ENCODE data around the gene BLVRA. TPM values are rescaled to one million over a fixed set of nuclear protein-coding genes. Genes with fewer than 3 reads are reported as not detected.
"Not testable (repeated sequence)": the region's sequence is repeated elsewhere in the genome, so short reads cannot be mapped to it uniquely, and the experiment has no call there.

The BLVRA gene
- polyA plus RNA-seq, 3 donors: 71.9 to 238 (median 199) TPM

DNA sequence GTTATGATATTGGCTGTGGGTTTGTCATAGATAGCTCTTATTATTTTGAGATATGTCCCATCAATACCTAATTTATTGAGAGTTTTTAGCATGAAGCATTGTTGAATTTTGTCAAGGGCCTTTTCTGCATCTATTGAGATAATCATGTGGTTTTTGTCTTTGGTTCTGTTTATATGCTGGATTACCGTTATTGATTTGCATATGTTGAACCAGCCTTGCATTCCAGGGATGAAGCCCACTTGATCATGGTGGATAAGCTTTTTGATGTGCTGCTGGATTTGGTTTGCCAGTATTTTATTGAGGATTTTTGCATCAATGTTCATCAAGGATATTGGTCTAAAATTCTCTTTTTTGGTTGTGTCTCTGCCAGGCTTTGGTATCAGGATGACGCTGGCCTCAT lies 16.8 kb downstream of the BLVRA start:
- H4K20me1 ChIP-seq (ENCODE audit: insufficient read depth, low read length): peaks cover 13% of the 10 kb centered on the region
- peaks cover 3 to 10% (median 5%) of the 10 kb centered on the region in 7 donors for H3K9me3 Mint-ChIP-seq
- intact Hi-C loops (cut with micrococcal nuclease): not testable (repeated sequence)

DNA sequence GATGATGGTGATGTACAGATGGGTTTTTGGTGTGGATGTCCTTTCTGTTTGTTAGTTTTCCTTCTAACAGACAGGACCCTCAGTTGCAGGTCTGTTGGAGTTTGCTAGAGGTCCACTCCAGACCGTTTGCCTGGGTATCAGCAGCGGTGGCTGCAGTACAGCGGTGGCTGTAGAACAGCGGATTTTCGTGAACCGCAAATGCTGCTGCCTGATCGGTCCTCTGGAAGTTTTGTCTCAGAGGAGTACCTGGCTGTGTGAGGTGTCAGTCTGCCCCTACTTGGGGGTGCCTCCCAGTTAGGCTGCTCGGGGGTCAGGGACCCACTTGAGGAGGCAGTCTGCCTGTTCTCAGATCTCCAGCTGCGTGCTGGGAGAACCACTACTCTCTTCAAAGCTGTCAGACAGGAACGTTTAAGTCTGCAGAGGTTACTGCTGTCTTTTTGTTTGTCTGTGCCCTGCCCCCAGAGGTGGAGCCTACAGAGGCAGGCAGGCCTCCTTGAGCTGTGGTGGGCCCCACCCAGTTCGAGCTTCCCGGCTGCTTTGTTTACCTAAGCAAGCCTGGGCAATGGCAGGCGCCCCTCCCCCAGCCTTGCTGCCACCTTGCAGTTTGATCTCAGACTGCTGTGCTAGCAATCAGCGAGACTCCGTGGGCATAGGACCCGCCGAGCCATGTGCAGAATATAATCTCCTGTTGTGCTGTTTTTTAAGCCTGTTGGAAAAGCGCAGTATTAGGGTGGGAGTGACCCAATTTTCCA lies 20.0 kb downstream of the BLVRA start:
- DNase-seq; H3K4me3 ChIP-seq (replicated peaks in 1 of 3; ENCODE audit: low read depth in 2 of 3, low read length in 3 of 3); H3K9me3 Mint-ChIP-seq; H3K9ac ChIP-seq (ENCODE audit: insufficient read depth, low read length, poor library complexity, severe bottlenecking); intact Hi-C loops (cut with micrococcal nuclease); H3K9me3 ChIP-seq (replicated peaks in 1 of 2; ENCODE audit: control insufficient read depth in 1 of 2, insufficient read depth in 1 of 2, low read length in 2 of 2); H3K36me3 ChIP-seq (replicated peaks in 1 of 2; ENCODE audit: control insufficient read depth in 1 of 2, insufficient read depth in 2 of 2, low read length in 2 of 2); H2AFZ ChIP-seq (ENCODE audit: insufficient read depth, low read depth, low read length, poor library complexity, severe bottlenecking); H3K27ac Mint-ChIP-seq; H3K4me2 ChIP-seq (replicated peaks; ENCODE audit: extremely low read depth, low read length, poor library complexity, severe bottlenecking); H3K27me3 Mint-ChIP-seq (ENCODE audit: low read depth in 3 of 3); H3K27me3 ChIP-seq (ENCODE audit: control insufficient read depth in 2 of 2, insufficient read depth in 2 of 2, low read length in 2 of 2); H3K27ac ChIP-seq (ENCODE audit: low read depth in 1 of 2, low read length in 2 of 2); H3K4me3 Mint-ChIP-seq; H4K20me1 ChIP-seq (ENCODE audit: insufficient read depth, low read length): not testable (repeated sequence)
- Histone ChIP-seq H3K4me1 (ENCODE audit: control insufficient read depth in 1 of 2, insufficient read depth in 2 of 2, low read length in 2 of 2) (peaks cover 25 to 36% of the 10 kb centered on the region in 2 donors), H3K79me2 (ENCODE audit: insufficient read depth, low read length) (peaks cover 23% of the 10 kb centered on the region)
- H3K36me3 Mint-ChIP-seq: peaks cover 35 to 53% of the 10 kb centered on the region in 2 donors
- 92% methylated on average over 7 of the region's 18 CpGs for WGBS (ENCODE audit: insufficient coverage)
- peaks cover 49% of the 10 kb centered on the region for H3K4me1 Mint-ChIP-seq

More for the DNA sequence above, 16.8 kb downstream of the BLVRA start:
- not testable (repeated sequence) for H3K4me1 ChIP-seq (ENCODE audit: control insufficient read depth in 1 of 2, insufficient read depth in 2 of 2, low read length in 2 of 2); H3K4me3 ChIP-seq (replicated peaks in 1 of 3; ENCODE audit: low read depth in 2 of 3, low read length in 3 of 3); H3K27ac Mint-ChIP-seq; H3K4me3 Mint-ChIP-seq; H3K9ac ChIP-seq (ENCODE audit: insufficient read depth, low read length, poor library complexity, severe bottlenecking); H3K27me3 Mint-ChIP-seq (ENCODE audit: low read depth in 3 of 3); H3K27me3 ChIP-seq (ENCODE audit: control insufficient read depth in 2 of 2, insufficient read depth in 2 of 2, low read length in 2 of 2); H3K27ac ChIP-seq (ENCODE audit: low read depth in 1 of 2, low read length in 2 of 2); DNase-seq; H3K4me2 ChIP-seq (replicated peaks; ENCODE audit: extremely low read depth, low read length, poor library complexity, severe bottlenecking); H3K9me3 ChIP-seq (replicated peaks in 1 of 2; ENCODE audit: control insufficient read depth in 1 of 2, insufficient read depth in 1 of 2, low read length in 2 of 2); H2AFZ ChIP-seq (ENCODE audit: insufficient read depth, low read depth, low read length, poor library complexity, severe bottlenecking)
- Histone ChIP-seq H3K36me3 (replicated peaks in 1 of 2; ENCODE audit: control insufficient read depth in 1 of 2, insufficient read depth in 2 of 2, low read length in 2 of 2) (peaks cover 21 to 30% of the 10 kb centered on the region in 2 donors), H3K79me2 (ENCODE audit: insufficient read depth, low read length) (peaks cover 11% of the 10 kb centered on the region)
- Mint-ChIP-seq H3K4me1 (peaks cover 26% of the 10 kb centered on the region), H3K36me3 (peaks cover 47 to 64% of the 10 kb centered on the region in 2 donors)
- WGBS (ENCODE audit: insufficient coverage): 100% methylated on average over 1 of the region's 2 CpGs

Measured in CD14-positive monocyte (primary cell).